Fibroblast of skin of scalp (primary cell): Measurements from ENCODE around the gene CELSR3.

Experiments used
- DNase-seq: peaks from one replicate; pipeline ENCODE4 v3.0.0-alpha.2; 2013

CELSR3 gene

DNA sequence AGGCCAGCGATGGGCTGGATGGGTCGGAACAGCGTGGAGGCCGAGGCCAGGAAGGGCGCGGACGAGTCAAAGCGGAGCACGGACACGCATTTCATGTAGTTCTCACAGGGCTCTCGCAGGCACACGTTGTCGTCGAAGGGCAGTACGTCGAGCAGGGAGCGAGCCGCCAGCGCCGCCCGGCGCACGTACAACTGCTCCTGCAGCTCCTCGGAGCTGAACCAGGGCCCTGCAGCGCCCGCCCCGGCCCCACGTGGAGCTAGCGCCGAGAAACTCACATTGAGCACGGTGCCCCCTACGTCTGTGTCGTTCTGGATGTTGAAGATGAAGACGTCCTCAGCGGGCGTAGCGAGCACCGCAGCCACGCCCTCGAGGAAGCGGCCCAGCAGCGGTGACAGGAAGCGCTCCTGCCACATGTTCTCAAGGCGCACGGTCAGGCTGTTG is 5.8 kb downstream of the CELSR3 start:
- no peak for DNase-seq

DNA sequence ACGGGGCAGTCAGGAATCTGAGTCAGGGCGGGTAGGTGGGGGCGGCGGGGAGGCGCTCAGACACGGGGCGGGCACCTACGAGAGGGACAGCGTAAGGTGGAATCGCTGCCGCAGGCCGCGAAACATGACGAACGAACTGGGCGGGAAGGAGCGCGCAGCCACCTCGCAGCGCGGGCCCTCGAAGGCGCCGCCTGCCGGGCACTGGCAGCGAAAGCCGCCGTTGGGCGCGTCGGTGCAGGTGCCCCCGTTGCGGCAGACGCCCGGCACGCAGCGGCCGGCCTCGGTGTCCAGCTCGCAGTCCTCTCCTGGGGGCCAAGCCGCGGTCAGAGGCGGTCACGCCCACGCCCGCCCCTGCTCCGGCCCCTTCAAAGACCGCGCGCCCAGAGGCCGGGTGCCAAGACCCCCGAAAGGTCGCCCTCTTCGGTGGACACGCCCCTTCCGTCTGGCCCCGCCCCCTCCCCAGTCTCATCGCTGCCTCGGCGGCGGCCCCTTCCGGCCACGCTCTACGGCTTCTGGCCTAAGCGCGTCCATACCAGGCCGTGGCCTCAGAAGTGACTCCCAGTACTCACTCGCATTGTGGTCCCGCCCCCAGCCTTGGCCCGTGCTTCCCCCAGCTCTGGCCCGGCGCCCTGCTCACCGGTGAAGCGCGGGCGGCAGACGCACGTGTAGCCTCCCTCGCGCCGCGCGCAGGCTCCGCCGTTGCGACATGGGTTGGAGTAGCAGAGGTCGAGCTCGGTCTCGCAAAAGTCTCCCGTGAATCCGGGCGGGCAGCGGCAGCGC is 6.4 kb downstream of the CELSR3 start:
- DNase-seq: peak; percentile 55

DNA sequence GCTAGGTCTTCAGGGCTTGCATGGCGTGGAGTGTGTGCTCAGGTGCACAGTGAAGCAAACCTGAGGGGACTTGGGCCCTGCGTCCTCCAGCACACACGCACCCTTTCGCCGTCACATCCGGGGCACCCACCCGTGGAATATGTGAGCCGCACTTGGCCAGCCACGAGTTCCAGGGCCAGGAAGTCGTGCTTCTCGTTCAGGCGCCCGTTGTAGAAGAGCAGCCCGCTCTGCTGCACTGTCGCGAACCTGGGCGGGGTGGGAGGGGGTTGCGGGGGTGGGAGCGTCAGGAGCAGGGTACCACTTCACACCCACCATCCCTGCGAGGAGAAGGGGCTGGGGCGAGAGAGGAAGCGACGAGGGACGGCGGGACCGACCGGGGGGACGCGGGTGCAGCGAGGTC is 7.1 kb downstream of the CELSR3 start:
- DNase-seq: no peak

DNA sequence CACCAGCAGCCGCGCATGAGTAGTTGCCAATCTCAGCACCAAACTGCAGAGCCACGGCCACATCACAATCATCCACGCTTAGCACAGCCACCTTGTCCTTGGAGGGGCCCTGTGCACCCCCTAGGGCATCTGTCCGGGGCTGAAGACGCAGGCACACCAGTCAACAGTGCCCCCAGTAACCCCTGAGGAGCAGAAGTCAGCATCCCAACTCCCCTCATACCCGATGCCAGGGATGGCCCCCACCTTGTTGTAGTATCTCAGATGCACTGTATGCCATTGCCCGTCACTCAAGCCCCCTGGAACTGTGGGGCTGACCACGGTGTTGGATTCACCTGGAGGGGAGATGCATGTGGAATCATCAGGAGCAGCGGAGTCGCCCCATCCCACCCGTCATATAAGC is 7.6 kb downstream of the CELSR3 start:
- DNase-seq: no peak

DNA sequence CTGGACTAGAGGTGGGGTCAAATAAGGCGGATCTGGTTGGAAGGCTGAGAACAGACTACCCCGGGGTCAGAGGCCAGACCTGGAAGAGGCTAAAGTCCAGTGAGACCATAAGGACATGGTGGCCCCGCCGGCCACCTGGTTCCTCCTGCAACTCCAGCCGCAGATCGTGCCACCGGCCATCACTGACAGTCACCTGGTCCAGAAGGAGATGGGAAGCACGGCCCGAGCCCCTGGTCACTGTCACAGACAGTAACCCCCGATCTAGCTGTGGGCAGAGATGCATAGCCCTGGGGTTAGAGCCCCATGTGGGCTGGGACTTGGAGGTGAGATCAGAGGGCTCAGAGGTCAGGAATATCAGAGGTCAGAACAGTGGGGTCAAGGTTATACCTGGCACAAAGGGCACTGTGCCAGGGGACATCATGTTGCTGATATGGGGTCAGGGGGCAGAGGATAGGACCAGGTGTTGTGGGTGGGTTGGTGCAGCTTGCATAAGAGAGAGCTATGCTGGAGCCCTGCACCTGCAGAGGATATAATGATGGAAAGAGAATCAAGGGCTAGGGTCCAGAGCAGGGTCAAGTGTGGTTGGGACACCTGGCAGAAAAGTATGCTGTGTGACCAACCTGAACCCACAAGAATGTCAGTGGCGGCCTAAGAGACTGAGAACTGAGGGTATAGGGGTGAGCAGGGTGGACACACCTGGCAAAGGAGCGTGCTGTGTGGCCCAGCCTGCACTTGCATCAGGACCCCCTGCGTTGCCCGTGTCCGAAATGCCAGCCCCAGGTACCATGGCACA is 9.6 kb downstream of the CELSR3 start:
- DNase-seq: no peak

DNA sequence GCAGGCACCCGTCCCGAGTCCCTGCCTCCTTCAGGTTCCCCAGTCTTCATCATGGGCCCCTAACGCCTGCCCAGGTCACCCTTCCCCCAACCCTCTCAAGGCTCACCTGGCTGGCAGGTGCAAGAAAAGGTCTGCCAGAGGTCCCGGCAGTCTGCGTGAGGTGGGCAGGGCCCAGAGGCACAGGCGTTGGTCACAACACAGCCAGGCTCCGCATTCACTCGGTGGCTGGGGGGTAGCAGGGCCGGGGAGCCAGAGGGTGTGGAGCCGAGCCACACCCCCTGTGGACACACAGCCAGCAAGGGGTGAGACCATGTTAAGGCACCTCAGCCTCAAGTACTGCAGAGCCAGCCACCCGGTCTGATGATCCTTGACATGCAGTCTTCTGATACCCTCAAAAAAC is 10.9 kb downstream of the CELSR3 start:
- no peak for DNase-seq

DNA sequence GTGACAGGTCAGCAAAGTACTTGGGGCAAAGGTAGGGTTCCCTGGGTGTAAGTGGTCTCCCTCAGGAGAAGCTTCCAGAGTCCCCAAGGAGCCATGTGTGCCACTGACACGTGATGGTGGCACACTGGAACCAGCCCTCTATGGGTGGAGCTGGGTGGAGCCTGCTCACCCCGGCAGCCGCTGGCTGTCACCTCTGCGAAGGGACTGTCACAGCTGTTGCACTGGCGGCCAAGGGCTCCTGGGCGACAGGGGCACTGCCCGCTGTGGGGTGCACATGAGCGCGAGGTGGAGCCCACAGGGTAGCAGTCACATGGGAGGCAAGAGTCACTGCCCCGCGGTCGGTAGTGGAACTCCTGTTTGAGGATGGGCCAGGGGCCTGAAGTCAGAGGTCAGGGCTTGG is 12.0 kb downstream of the CELSR3 start:
- DNase-seq: no peak

DNA sequence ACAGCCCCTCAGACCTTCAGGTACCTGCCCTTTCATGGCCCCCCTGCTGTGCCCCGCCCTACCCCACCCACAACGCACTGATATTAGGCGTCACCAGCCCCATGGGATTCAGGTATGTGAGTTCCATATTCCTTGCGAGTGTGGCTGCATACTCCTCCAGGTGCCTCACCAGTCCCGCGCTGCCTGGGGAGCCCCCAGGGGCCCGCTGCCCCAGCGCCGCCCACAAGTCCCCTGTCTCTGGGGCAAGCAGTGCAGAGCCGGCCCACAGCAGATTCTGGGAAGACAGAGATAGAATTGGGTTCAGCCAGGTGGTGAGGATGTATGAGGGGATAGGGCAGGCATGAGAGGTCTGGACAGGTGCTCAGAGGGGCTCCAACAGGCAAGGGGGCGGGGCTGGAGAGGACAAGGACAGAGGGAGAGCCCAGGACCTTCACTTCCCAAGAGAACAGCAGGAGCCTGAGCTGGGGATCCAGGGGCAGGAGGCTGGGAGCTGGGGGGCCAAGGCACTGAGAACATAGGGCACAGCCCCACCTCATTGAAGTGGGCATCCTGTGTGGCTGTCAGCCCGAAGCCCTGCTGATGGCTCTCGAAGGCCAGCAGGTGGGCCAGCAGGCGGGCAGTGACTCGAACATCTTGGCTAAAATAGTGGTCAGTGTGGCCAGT is 14.4 kb downstream of the CELSR3 start:
- no peak for DNase-seq

DNA sequence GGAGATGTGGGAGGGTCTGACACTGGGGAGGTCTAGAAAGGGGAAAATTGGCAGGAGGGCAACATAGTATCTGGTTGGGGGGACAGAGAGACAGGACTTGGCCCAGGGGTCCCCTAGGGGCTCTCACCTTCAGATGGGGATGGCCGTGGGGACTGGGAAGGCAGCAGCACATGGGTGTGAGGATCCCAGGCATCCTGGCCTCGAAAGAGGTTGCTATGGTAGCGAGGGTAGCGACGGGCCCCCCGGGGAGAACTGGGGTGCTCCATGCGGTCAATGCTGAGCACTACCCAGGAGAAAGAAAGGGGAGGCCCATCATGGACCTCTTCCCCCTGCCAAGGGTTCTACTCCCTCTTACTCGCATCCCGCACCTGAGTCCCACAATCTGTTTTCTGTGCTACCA is 15.0 kb downstream of the CELSR3 start:
- no peak for DNase-seq

DNA sequence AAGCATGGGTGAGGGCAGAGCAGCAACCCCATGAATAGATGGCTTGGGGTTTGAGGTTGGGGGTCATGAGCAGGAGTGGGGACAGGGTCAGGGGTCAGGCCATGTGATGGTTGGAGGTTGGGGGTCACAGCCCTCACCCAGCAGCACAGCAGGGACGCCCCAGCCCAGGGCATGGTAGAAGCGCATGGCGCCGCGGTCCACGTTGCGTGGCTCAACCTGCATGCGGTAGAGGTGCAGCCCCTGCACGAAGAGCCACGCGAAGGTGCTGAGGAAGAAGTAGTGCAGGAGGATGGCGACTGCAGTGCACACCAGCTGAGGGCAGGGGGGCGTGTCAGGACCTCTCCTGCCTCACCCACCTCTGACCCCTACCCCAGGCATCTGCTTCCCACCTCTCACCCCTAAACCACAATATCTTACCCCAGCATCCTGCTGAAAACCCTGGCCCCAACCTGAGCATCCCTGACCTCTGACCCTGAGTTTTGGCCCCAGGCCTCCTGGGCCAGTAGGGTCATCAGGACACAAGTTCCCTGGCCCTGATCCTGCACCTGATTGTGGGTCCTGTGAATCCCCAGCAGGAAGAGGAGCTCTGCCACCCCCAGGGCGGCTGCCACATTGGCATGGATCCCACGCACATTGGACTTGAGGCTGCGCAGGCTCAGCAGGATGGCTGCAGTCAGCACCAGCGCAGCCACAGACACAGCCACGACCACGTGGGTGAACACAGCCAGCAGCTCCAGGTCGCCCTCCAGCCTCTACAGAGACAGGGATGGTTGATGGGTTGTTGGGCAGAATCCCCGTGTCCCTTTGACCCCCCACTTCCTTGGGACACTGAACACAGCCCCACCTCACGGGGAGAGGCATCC is 17.6 kb downstream of the CELSR3 start:
- DNase-seq: no peak

DNA sequence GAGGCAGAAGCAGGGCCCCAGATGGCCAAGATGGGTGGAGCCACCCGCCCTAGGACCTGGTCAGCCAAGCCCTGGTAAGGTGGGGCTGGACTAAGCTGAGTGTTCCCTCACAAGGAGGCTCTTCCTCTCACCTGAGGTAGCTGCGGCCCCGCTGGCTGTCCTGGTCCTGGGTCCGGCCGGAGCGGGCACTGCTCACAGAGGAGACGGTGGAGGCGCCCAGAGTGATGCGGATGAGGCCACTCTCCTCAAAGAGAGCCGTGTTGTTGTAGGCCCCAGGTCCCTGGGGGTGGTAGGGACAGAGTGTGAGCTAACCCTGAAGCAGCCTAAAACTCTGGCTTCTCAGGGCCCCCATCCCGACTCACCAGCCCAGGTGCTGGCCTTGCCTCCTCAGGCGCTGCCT is 20.1 kb downstream of the CELSR3 start:
- no peak for DNase-seq

DNA sequence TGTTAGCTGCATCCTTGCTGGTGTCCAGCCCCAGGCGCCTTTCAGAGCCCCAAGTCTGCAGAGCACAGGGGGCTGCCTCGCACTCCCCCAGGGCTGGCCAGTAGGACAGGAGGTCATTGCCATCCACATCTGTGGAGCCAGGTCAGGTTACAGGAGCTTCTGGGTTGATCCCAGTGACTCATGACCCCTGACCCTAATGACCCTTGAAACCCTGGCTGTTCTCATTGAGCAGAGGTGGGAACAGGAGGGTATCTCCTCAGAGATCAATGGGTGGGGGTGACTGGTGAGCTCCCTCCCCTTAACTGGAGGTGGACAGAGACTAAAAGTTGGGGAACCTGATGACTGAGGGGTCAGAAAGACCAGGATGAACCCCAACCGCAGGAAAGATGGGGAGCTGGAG is 21.3 kb downstream of the CELSR3 start:
- DNase-seq: no peak

DNA sequence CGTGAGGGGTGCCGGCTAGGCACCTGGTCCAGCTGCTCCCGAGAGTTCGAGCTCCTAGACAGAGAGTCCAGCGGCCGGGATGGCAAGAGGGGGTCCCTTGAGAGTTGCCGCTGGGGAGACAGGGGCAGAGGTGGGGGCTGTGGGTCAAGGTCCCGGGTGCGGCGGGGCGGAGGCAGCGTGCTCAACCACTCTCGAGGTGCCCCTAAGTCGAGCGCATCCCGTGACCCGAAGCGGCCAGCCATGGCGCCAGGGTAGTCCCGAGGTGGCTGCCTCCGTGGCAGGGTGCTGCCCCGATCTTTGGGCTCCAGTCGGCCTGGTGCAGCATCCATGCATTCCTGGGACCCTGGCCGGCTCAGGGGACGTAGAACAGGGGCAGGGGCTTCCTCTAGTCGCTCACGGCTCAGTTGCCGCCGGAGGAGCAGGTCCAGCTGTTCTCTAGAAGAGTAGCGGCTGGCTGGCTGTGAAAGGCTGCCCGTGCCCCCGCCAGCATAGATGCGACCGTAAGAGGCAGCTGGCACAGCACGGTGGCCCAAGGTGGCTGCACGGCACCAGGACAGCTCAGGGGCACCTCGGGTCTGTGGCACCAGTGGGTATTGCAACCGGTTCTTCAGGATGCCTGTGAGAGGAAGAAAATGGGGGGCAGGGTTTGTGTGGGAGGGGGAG is 22.6 kb downstream of the CELSR3 start:
- no peak for DNase-seq

DNA sequence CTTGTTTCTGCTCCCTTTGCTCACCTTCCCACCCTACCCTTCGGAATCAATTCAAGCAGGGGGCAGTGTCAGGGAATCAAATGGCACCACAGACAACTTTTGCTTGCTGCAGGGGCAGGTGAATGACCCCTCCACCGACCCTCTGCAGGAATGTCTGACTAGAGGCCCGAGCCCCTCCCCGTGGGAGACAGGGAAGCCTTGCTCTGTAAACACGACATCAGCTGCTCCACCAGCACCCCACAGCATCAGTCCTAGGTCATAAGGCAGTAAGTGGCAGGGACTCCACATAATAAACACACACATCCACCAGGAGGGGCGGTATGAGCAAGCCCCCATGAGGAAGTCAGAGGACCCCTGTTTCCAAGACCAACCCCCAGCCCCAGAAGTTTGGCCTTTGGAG is 25.4 kb downstream of the CELSR3 start:
- no peak for DNase-seq

DNA sequence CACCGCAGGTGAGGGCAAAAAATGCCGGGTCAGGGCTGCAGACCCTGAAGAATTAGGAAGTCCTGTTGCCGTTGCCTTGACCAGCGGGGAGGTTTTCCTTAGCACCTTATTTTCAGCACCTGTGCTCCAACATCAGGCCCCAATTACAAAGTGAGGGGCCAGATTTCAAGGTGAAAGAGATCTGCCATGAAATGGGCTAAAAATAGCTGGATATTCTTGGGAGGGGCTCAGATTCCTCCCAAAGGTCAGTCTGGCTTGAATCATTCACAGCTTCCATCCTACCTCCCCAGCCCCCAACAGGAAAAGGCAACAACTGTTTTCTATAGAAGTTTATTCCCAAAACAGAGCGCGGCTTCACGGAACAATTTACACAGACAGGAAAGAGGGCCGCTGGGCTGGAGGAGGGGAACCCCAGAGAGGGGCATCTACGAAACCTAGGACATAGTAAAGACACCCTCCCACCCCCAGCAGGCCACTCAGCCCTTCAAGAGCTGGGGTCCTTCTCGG is 26.5 kb downstream of the CELSR3 start:
- no peak for DNase-seq

DNA sequence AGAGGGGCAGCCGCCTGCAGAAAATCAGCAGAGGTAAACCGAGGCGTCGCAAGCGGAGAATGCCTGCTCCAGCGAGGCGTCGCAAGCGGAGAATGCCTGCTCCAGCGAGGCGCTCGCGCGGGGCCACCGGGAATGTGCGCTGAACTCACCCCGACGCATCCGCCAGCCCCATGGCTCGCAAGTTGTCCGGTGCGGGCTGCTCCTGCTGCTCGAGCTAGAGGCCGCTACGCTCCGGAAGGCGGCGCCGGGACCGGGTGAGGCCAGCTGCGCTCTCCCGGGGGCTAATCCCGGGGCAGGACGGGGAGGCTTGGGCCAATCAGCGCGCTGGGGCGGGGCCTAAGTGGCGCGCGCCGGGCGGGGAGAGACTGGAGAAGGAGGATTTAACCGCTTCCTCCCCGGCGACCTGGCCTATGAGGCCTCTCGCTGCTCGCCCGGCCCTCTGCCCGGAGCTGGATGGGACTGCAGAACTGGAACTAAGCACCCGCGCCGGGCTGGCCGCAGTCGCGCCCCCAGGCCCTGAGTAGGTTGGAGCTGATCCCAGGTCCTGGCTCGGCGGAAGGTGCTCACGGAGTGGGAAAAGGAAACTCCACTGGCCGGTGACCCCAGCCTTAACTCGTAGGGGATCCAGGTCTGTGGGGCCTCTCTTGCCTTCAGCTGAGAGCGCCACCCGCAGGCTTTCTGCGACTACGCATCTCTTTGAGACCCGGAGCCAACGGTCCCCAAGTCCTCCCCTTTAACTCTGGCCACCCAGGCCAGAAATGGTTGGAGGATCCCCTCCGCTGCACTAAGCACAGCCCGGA is 27.3 kb downstream of the CELSR3 start, which contains the start of gene SLC26A6:
Gene SLC26A6 (minus strand): TSS at position 240 of the 800 bp plus-strand sequence. CDS start 68 bp downstream, at position 172.
- DNase-seq: peak; percentile 96

DNA sequence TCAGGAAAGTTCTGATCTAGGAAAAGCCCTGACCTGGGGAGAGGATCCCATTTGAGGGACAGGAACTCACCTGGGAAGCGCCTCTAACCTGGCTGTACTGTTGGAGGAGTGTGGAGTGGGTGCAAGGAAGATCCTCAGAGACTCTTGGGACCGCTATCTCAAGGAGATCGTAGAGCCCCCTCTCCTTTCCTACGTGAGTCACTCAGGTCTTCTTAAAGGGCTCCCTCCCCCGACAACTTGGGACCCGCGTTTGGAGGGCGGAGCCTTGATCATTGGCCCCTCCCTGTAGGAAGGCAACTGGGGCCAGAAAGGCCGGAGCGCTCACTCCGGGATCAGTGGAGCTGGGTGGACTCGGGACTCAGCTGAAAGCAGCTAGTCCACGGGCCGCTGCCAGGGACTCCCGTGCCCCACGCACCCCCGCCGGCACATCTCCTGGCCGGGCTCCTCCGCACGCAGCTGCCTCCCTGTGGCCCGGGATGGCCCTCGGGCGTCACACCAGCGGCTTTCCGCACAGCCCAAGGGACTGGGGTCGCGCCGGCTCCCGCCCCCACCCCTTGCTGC is 27.9 kb downstream of the CELSR3 start:
- peak; percentile 64 for DNase-seq

DNA sequence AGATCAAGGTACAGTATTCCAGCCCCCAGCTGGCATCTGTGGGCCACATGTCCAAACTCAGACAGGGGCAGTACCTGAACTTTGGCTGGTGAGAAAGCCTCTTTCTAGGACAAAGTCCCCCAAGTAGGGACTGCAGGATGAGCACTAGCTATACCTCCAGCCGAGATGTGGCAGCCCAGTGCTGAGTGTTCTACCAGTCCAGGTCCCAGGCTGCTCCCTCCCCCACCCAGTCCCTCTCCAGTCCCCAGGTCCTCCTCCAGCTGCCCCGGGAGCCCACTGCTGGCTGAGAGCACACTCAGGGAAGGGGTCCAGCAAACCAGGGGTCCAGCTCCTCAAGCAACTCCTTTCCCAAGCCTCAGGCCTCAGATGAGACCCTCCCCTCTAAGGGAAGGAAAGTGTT is 28.9 kb downstream of the CELSR3 start:
- DNase-seq: no peak

DNA sequence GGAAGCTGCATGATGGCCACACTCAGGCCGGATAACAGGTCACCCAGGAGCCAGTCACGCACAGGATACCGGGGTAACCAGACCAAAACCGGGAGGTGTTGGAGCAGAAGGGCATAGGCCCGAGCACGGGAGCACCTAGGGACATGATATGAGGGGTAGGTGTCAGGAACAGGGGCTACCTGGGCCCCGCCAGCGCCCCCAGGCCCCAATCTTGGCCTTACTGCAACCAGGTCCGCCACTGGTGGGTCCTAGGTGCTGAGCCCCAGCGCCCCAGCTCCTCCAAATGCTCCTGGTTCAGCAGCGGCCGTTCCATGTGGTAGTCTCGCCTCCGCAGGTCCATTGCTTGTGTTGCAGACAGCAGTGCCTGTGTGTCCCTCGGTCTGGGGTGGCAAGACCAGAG is 29.4 kb downstream of the CELSR3 start:
- no peak for DNase-seq
